Measurements from ENCODE around the gene MGP. TPM values are rescaled to one million over a fixed set of nuclear protein-coding genes. Genes with fewer than 3 reads are reported as not detected.

Gene MGP
- total RNA-seq, 6 donors from 2014 or later: 47.1 to 660 (median 286) TPM

GRCh38 chr12:14874882-14875281 is 10.8 kb downstream of the MGP start:
- TF ChIP-seq POLR2AphosphoS5 (IDR thresholded peaks at IDR 0.05) (no peak), CTCF (IDR thresholded peaks at IDR 0.05) (no peak), EP300 (IDR thresholded peaks at IDR 0.05) (no peak)
- no peak overlapping the region for H3K27ac ChIP-seq
- no peaks in the 10 kb centered on the region for H3K36me3 ChIP-seq
- DNase-seq: no peak
- WGBS, 2 donors: 69 to 71% methylated on average over 3 of the region's 3 CpGs
- H3K4me3 ChIP-seq: no peak overlapping the region
- no peak for ATAC-seq (ENCODE audit: low FRiP score in 2 of 2)
- H3K9me3 ChIP-seq: no peaks in the 10 kb centered on the region
- no peaks in the 10 kb centered on the region for H3K4me1 ChIP-seq
- no peaks in the 10 kb centered on the region for H3K27me3 ChIP-seq

GRCh38 chr12:14873440-14874185 is 12.0 kb downstream of the MGP start:
- ATAC-seq (ENCODE audit: low FRiP score in 2 of 2) (no peak), DNase-seq (no peak)
- Histone ChIP-seq H3K36me3 (no peaks in the 10 kb centered on the region), H3K9me3 (no peaks in the 10 kb centered on the region), H3K27me3 (no peaks in the 10 kb centered on the region), H3K4me1 (no peaks in the 10 kb centered on the region), H3K27ac (no peak overlapping the region), H3K4me3 (no peak overlapping the region)
- WGBS, 2 donors: 70 to 72% methylated on average over 1 of the region's 1 CpG
- TF ChIP-seq EP300 (IDR thresholded peaks at IDR 0.05) (no peak), POLR2A (IDR thresholded peaks at IDR 0.05) (no peak), POLR2AphosphoS5 (IDR thresholded peaks at IDR 0.05) (no peak), CTCF (IDR thresholded peaks at IDR 0.05) (no peak)

GRCh38 chr12:14871886-14872285 is 13.8 kb downstream of the MGP start:
- 90 to 93% methylated on average over 1 of the region's 1 CpG for WGBS, 2 donors
- TF ChIP-seq POLR2AphosphoS5 (IDR thresholded peaks at IDR 0.05) (no peak), POLR2A (IDR thresholded peaks at IDR 0.05) (no peak), EP300 (IDR thresholded peaks at IDR 0.05) (no peak), CTCF (IDR thresholded peaks at IDR 0.05) (no peak)
- ATAC-seq (ENCODE audit: low FRiP score in 2 of 2) (no peak), DNase-seq (no peak)
- Histone ChIP-seq H3K9me3 (no peaks in the 10 kb centered on the region), H3K36me3 (no peaks in the 10 kb centered on the region), H3K4me3 (no peak overlapping the region), H3K4me1 (no peaks in the 10 kb centered on the region), H3K27me3 (no peaks in the 10 kb centered on the region), H3K27ac (no peak overlapping the region)

DNA sequence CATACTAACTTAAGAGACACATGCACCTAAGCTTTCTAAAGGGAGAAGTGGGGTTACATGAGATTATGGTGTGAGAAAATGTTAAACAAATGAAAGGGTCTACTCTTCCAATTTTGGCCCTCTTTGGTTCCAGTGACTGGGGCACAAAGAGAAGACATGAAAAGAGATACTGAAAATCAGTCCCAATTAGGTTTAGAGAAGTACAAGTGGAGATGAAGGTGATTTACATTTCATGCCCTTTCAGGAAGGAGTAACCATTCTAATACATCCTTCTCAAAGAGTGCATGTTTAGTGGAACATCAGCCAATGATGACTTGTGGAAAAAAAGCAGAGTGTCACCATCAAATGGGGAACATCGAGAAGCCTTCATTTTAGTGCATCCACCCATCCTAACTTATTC is 14.4 kb downstream of the MGP start:
- Histone ChIP-seq H3K4me3 (no peak overlapping the region), H3K9me3 (no peaks in the 10 kb centered on the region), H3K27ac (no peak overlapping the region), H3K27me3 (no peaks in the 10 kb centered on the region), H3K36me3 (no peaks in the 10 kb centered on the region), H3K4me1 (no peaks in the 10 kb centered on the region)
- ATAC-seq (ENCODE audit: low FRiP score in 2 of 2): no peak
- TF ChIP-seq CTCF (IDR thresholded peaks at IDR 0.05) (no peak), POLR2A (IDR thresholded peaks at IDR 0.05) (no peak), POLR2AphosphoS5 (IDR thresholded peaks at IDR 0.05) (no peak), EP300 (IDR thresholded peaks at IDR 0.05) (no peak)
- WGBS, 2 donors: 93 to 100% methylated on average over 1 of the region's 1 CpG
- no peak for DNase-seq

- Histone ChIP-seq H3K4me1 (no peaks in the 10 kb centered on the region), H3K4me3 (no peak overlapping the region), H3K27me3 (no peaks in the 10 kb centered on the region), H3K36me3 (no peaks in the 10 kb centered on the region), H3K9me3 (no peaks in the 10 kb centered on the region), H3K27ac (no peak overlapping the region)
- 93 to 94% methylated on average over 3 of the region's 3 CpGs for WGBS, 2 donors
- ATAC-seq (ENCODE audit: low FRiP score in 2 of 2) (no peak), DNase-seq (peak in 1 of 2 donors; percentile 1)
- TF ChIP-seq POLR2A (IDR thresholded peaks at IDR 0.05) (no peak), EP300 (IDR thresholded peaks at IDR 0.05) (no peak), POLR2AphosphoS5 (IDR thresholded peaks at IDR 0.05) (no peak), CTCF (IDR thresholded peaks at IDR 0.05) (no peak)
These were observed 16.6 kb downstream of the MGP start for GRCh38 chr12:14868916-14869506.
